HepG2 (cell line): ENCODE data around the gene EWSR1. TPM values are rescaled to one million over a fixed set of nuclear protein-coding genes. Genes with fewer than 3 reads are reported as not detected.

Experiments
- ATAC-seq: fragments of 200-7000 bp; cut with Tn5 transposase; 3 replicates; pipeline ENCODE4 v1.9.1; 2020; ENCODE audit warnings: mild to moderate bottlenecking, moderate library complexity
- BruUV-seq: library from RNA; stranded (reverse); fragments of 400-500 nt; replicated peaks from 2 replicates; lab custom pipeline; 2021; lab: Mats Ljungman, UMichigan
- CTCF ChIA-PET: fragments of 300-600 bp; formaldehyde crosslinking; extraction: SDS; loops from one replicate; lab custom pipeline; 2021; ENCODE audit warnings: low total read pairs, inconsistent platforms, low intra/inter-chr PET ratio; lab: Yijun Ruan, JAX
- POLR2A ChIA-PET: fragments of 350-600 bp; sonication (Branson Sonifier 250); formaldehyde crosslinking; loops from one replicate; lab custom pipeline; 2020; ENCODE audit warnings: antibody characterized with exemption, inconsistent platforms; lab: Yijun Ruan, JAX
- DNase-seq: peaks from one replicate; pipeline ENCODE4 v3.0.0-alpha.2; 2015; ENCODE audit warnings: low spot score
- FAIRE-seq: peaks from 3 replicates; lab custom pipeline; 2011; peaks lifted over from hg19 to GRCh38; lab: Jason Lieb, UNC
- H2AFZ ChIP-seq: one replicate; pipeline ENCODE4 v1.6.1; 2011; ENCODE audit warnings: low read length, inconsistent platforms
- H3K27ac ChIP-seq: fragments of 300-600 bp; 3 replicates; pipeline ENCODE4 v1.8.0; 2011; ENCODE audit warnings: mixed run types, mild to moderate bottlenecking, mixed read lengths, low read length, inconsistent platforms; ENCODE audit not compliant: insufficient read depth; ENCODE audit errors: extremely low read length
- H3K27me3 ChIP-seq, 2 experiments: fragments of 200-600 bp in 1 of 2; 2 replicates in 1 of 2; 3 replicates in 1 of 2; pipeline versions ENCODE4 v1.6.0 to v1.8.0; 2011; ENCODE audit warnings: low read length in 2 of 2, mild to moderate bottlenecking in 2 of 2, moderate library complexity in 2 of 2, inconsistent platforms in 1 of 2; ENCODE audit not compliant: insufficient read depth in 2 of 2, control insufficient read depth in 1 of 2
- H3K36me3 ChIP-seq, 2 experiments: fragments of 200-600 bp in 1 of 2; replicated peaks in 1 of 2; 2 replicates in 1 of 2; 3 replicates in 1 of 2; pipeline versions ENCODE4 v1.5.1 to v1.8.0; 2011; ENCODE audit warnings: low read length in 2 of 2, inconsistent platforms in 1 of 2; ENCODE audit not compliant: insufficient read depth in 2 of 2, control insufficient read depth in 1 of 2
- H3K4me1 ChIP-seq: 2 replicates; pipeline ENCODE4 v1.5.1; 2012; ENCODE audit warnings: low read length, inconsistent platforms; ENCODE audit not compliant: insufficient read depth
- H3K4me2 ChIP-seq: 2 replicates; pipeline ENCODE4 v1.6.0; 2011; ENCODE audit warnings: low read depth, low read length, inconsistent platforms
- H3K4me3 ChIP-seq, 3 experiments: fragments of 200-600 bp in 1 of 3; sonication (generic), shearing (Covaris generic) in 1 of 3; replicated peaks in 1 of 3; 2 replicates each; pipeline ENCODE4 v1.5.1; 2011 to 2016; ENCODE audit warnings: low read length in 3 of 3, inconsistent platforms in 2 of 3, low read depth in 2 of 3, mild to moderate bottlenecking in 2 of 3, control low read depth in 1 of 3, mixed read lengths in 1 of 3; ENCODE audit not compliant: insufficient read depth in 1 of 3
- H3K79me2 ChIP-seq: one replicate; pipeline ENCODE4 v1.6.1; 2011; ENCODE audit warnings: low read length, inconsistent platforms; ENCODE audit not compliant: insufficient read depth
- H3K9ac ChIP-seq: 2 replicates; pipeline ENCODE4 v1.6.0; 2011; ENCODE audit warnings: mild to moderate bottlenecking, low read depth, low read length, inconsistent platforms; ENCODE audit not compliant: insufficient read depth
- H3K9me3 ChIP-seq: 2 replicates; pipeline ENCODE4 v1.5.1; 2012; ENCODE audit warnings: mild to moderate bottlenecking, low read length
- H4K20me1 ChIP-seq: 2 replicates; pipeline ENCODE4 v1.6.0; 2011; ENCODE audit warnings: inconsistent platforms, mild to moderate bottlenecking, low read length, moderate library complexity; ENCODE audit not compliant: insufficient read depth
- AKAP8 ChIP-seq: sonication (generic); formaldehyde crosslinking; IDR thresholded peaks from 2 replicates; pipeline ENCODE4 v1.5.1; 2020; ENCODE audit warnings: mild to moderate bottlenecking, missing genetic modification reagents
- CHCHD3 ChIP-seq: sonication (generic); formaldehyde crosslinking; IDR thresholded peaks from 2 replicates; pipeline ENCODE4 v1.8.0; 2022; ENCODE audit warnings: mild to moderate bottlenecking, missing genetic modification reagents, moderate library complexity
- EED ChIP-seq: sonication (generic); formaldehyde crosslinking; IDR thresholded peaks from 2 replicates; pipeline ENCODE4 v1.5.0; 2020; ENCODE audit warnings: mild to moderate bottlenecking, missing genetic modification reagents
- FUBP1 ChIP-seq: sonication (generic); formaldehyde crosslinking; IDR thresholded peaks from 2 replicates; pipeline ENCODE4 v1.5.1; 2020; ENCODE audit warnings: missing genetic modification reagents, mild to moderate bottlenecking, borderline replicate concordance
- WGBS: methylation state at CpG from one replicate; pipeline ENCODE4 v1.1.6; 2017; ENCODE audit warnings: low lambda C conversion rate; 5-methylcytosine and 5-hydroxymethylcytosine counted together
- in situ Hi-C: cut with HindIII; loops from 2 replicates; pipeline ENCODE4 v1.10.0; 2017; ENCODE audit warnings: low pct_unique_long_range_greater_than_20kb; ENCODE audit not compliant: extremely low pct_ligation_motif_present
- intact Hi-C: fragments of 100-400 bp; cut with micrococcal nuclease; formaldehyde crosslinking; loops from one replicate; pipeline ENCODE4 v1.10.0; 2022; ENCODE audit not compliant: unreplicated experiment
- polyA plus RNA-seq, 8 experiments: library from polyadenylated mRNA; depleted of rRNA in 3 of 8; stranded (reverse) in 7 of 8; unstranded in 1 of 8; fragments of >200 nt; fragmentation: Illumina TruSeq in 4 of 8; extraction: Trizol in 4 of 8; gene quantifications; 2 replicates each; pipeline versions ENCODE4 v1.2.1 to v1.2.3, GENCODE V29; 2011 to 2016; ENCODE audit warnings: low read depth in 4 of 8, missing spikeins in 1 of 8, mixed read lengths in 1 of 8; ENCODE audit not compliant: insufficient read depth in 1 of 8
- total RNA-seq, 5 experiments: library from RNA; depleted of rRNA; stranded (reverse); fragments of >200 nt; fragmentation: Illumina TruSeq; extraction: Trizol; gene quantifications; 2 replicates each; pipeline ENCODE4 v1.2.3, GENCODE V29; 2016; ENCODE audit warnings: low read depth in 1 of 5

The EWSR1 gene
- total and polyA plus RNA-seq, 2 of the 13 experiments (the other 11 are each of a cell fraction or from before 2014, with no cell fraction given), result 211 to 326 TPM

GRCh38 chr22:29226351-29226981 is 41.6 kb upstream of the EWSR1 start:
- FAIRE-seq (no peak), ATAC-seq (no peak), DNase-seq (no peak)
- H3K9me3 ChIP-seq, result no peaks in the 10 kb centered on the region
- H3K4me2 ChIP-seq, result no peak overlapping the region
- WGBS, result 67% methylated on average over 2 of the region's 11 CpGs
- no peak overlapping the region for H2AFZ ChIP-seq
- no peak overlapping the region for H3K4me3 ChIP-seq
- in situ Hi-C loops, result no loop called here
- POLR2A ChIA-PET, result no interaction called here
- H3K27ac ChIP-seq, result no peak overlapping the region
- H4K20me1 ChIP-seq, result no peaks in the 10 kb centered on the region
- peaks cover 10 to 35% of the 10 kb centered on the region in 2 experiments for H3K27me3 ChIP-seq
- no TSS peak for BruUV-seq
- H3K9ac ChIP-seq, result no peak overlapping the region
- H3K4me1 ChIP-seq, result peaks cover 18% of the 10 kb centered on the region
- CTCF ChIA-PET, result no interaction called here
- H3K79me2 ChIP-seq, result no peaks in the 10 kb centered on the region
- intact Hi-C loops, result no loop called here
- no peak for TF ChIP-seq FUBP1 (CRISPR knock-in tag)
- no peak for TF ChIP-seq CHCHD3
- 0 out of 2 replicates have a peak, but pooled peaks have one; percentile 23 for TF ChIP-seq EED
- TF ChIP-seq AKAP8 (CRISPR knock-in tag), result no peak
- H3K36me3 ChIP-seq, result no peaks in the 10 kb centered on the region
